Body of pancreas (tissue), 4 donors: ENCODE results near the gene ALPI. TPM values are rescaled to one million over a fixed set of nuclear protein-coding genes. Genes with fewer than 3 reads are reported as not detected.

Source experiments
- ATAC-seq: fragments of 150-250 bp; one replicate; pipeline ENCODE4 v1.9.1; 2016
- DNase-seq, 4 donors: peaks; one replicate each; pipeline ENCODE4 v3.0.0-alpha.2; 2019
- H3K27ac ChIP-seq, 4 donors: fragments of 200-600 bp; sonication (generic); 1 replicate in 3 of 4; 2 replicates in 1 of 4; pipeline versions ENCODE4 v1.5.1 to v1.6.1; 2016 to 2019; ENCODE audit warnings: mild to moderate bottlenecking in 1 of 4, mixed read lengths in 1 of 4, moderate library complexity in 1 of 4
- H3K27me3 ChIP-seq, 2 donors: fragments of 200-600 bp; sonication (generic); one replicate each; pipeline ENCODE4 v1.6.0; 2016; ENCODE audit warnings: mild to moderate bottlenecking in 1 of 2
- H3K36me3 ChIP-seq, 2 donors: fragments of 200-600 bp; sonication (generic); replicated peaks in 1 of 2; 2 replicates each; pipeline ENCODE4 v1.5.1; 2016; ENCODE audit warnings: low read depth in 2 of 2; ENCODE audit not compliant: insufficient read depth in 1 of 2
- H3K4me1 ChIP-seq: fragments of 200-600 bp; sonication (generic); one replicate; pipeline ENCODE4 v1.6.0; 2016
- H3K4me3 ChIP-seq, 2 donors: fragments of 200-600 bp; sonication (generic); 1 replicate in 1 of 2; 2 replicates in 1 of 2; pipeline ENCODE4 v1.5.1; 2016 to 2019
- H3K9me3 ChIP-seq, 3 donors: fragments of 200-600 bp; sonication (generic); 1 replicate in 2 of 3; 2 replicates in 1 of 3; pipeline ENCODE4 v1.5.1; 2016
- CTCF ChIP-seq, 7 experiments: fragments of 450-650 bp in 4 of 7; fragments of 200-600 bp in 3 of 7; sonication (generic) in 3 of 7; IDR thresholded peaks; one replicate each; pipeline ENCODE4 v1.5.1; 2016 to 2019; ENCODE audit warnings: antibody characterized with exemption in 7 of 7
- POLR2A ChIP-seq, 3 donors: fragments of 450-650 bp; IDR thresholded peaks; one replicate each; pipeline ENCODE4 v1.6.1; 2016; ENCODE audit warnings: antibody characterized with exemption in 3 of 3, mild to moderate bottlenecking in 2 of 3
- WGBS, 2 donors: methylation state at CpG; one replicate each; pipeline ENCODE4 v1.1.5; 2017; 5-methylcytosine and 5-hydroxymethylcytosine counted together
- intact Hi-C: fragments of 100-400 bp; cut with DNase I; formaldehyde crosslinking; loops from one replicate; pipeline ENCODE4 v1.15.1; 2023
- total RNA-seq, 2 donors: library from RNA; depleted of rRNA; stranded (reverse); fragments of >200 nt; gene quantifications; one replicate each; pipeline ENCODE4 v1.1.0, GENCODE V29; 2016

ALPI gene
- total RNA-seq, 2 donors from 2014 or later: not detected

GRCh38 chr2:232487385-232488096 is 31.6 kb downstream of the ALPI start, which contains the start of gene ECEL1:
Gene ECEL1, minus strand, starts transcription at chr2:232487834. Its CDS starts 1,181 bp downstream, at chr2:232486653.
- Histone ChIP-seq H3K9me3 (no peaks in the 10 kb centered on the region), H3K27me3 (no peaks in the 10 kb centered on the region), H3K4me3 (no peak within 1 kb of the TSS), H3K4me1 (peaks cover 21% of the 10 kb centered on the region), H3K36me3 (no peaks in the 10 kb centered on the region), H3K27ac (no peak within 1 kb of the TSS)
- ATAC-seq (no peak), DNase-seq (no peak)
- TF ChIP-seq POLR2A (IDR thresholded peaks at IDR 0.05): no peak
- no peak for TF ChIP-seq CTCF (IDR thresholded peaks at IDR 0.05)
- intact Hi-C loops: no loop called here
- 2 to 7% methylated on average over 2 to 57 of the region's 102 CpGs for WGBS, 2 donors

GRCh38 chr2:232488097-232488711 is 32.3 kb downstream of the ALPI start:
- Histone ChIP-seq H3K9me3 (no peaks in the 10 kb centered on the region), H3K36me3 (no peaks in the 10 kb centered on the region), H3K27ac (no peak overlapping the region), H3K4me3 (no peak overlapping the region), H3K4me1 (peaks cover 21% of the 10 kb centered on the region), H3K27me3 (no peaks in the 10 kb centered on the region)
- ATAC-seq (no peak), DNase-seq (no peak)
- intact Hi-C loops: no loop called here
- 46 to 56% methylated on average over 5 to 16 of the region's 16 CpGs for WGBS, 2 donors
- TF ChIP-seq CTCF (IDR thresholded peaks at IDR 0.05) (no peak), POLR2A (IDR thresholded peaks at IDR 0.05) (no peak)

GRCh38 chr2:232488721-232489300 is 32.9 kb downstream of the ALPI start:
- 86 to 88% methylated on average over 5 of the region's 5 CpGs for WGBS, 2 donors
- DNase-seq: no peak

GRCh38 chr2:232489516-232490220 is 33.7 kb downstream of the ALPI start:
- H3K9me3 ChIP-seq: no peaks in the 10 kb centered on the region
- no peak for ATAC-seq
- WGBS, 2 donors: 66 to 71% methylated on average over 6 to 9 of the region's 9 CpGs
- intact Hi-C loops: no loop called here
- no peak for TF ChIP-seq POLR2A (IDR thresholded peaks at IDR 0.05)
- TF ChIP-seq CTCF (IDR thresholded peaks at IDR 0.05): no peak
- DNase-seq: peak in 1 of 4 donors; percentile 6
- H3K4me3 ChIP-seq: no peak overlapping the region
- peaks cover 21% of the 10 kb centered on the region for H3K4me1 ChIP-seq
- H3K36me3 ChIP-seq: no peaks in the 10 kb centered on the region
- H3K27ac ChIP-seq: no peak overlapping the region
- no peaks in the 10 kb centered on the region for H3K27me3 ChIP-seq

More at GRCh38 chr2:232488721-232489300, 32.9 kb downstream of the ALPI start:
- no peaks in the 10 kb centered on the region for H3K9me3 ChIP-seq
- intact Hi-C loops: no loop called here
- H3K36me3 ChIP-seq: no peaks in the 10 kb centered on the region
- H3K4me1 ChIP-seq: peaks cover 21% of the 10 kb centered on the region
- H3K27me3 ChIP-seq: no peaks in the 10 kb centered on the region
- TF ChIP-seq POLR2A (IDR thresholded peaks at IDR 0.05) (no peak), CTCF (IDR thresholded peaks at IDR 0.05) (no peak)
- no peak overlapping the region for H3K27ac ChIP-seq
- no peak for ATAC-seq
- H3K4me3 ChIP-seq: no peak overlapping the region
